22Rv1 (cell line): ENCODE data around the gene NUFIP1.
"Not testable (repeated sequence)": the region's sequence is repeated elsewhere in the genome, so short reads cannot be mapped to it uniquely, and the experiment has no call there.

Source experiments
- H3K27ac ChIP-seq: fragments of 450-650 bp; 2 replicates; pipeline ENCODE4 v1.5.1; 2017
- ZFX ChIP-seq: fragments of 450-650 bp; IDR thresholded peaks from 2 replicates; pipeline ENCODE4 v1.6.1; 2017; ENCODE audit warnings: antibody characterized with exemption, borderline replicate concordance
- TF ChIP-seq, protein P1 (sequence below): fragments of 450-650 bp; IDR thresholded peaks from 2 replicates; pipeline ENCODE4 v1.5.1; 2017; ENCODE audit warnings: mild to moderate bottlenecking

NUFIP1 gene

DNA sequence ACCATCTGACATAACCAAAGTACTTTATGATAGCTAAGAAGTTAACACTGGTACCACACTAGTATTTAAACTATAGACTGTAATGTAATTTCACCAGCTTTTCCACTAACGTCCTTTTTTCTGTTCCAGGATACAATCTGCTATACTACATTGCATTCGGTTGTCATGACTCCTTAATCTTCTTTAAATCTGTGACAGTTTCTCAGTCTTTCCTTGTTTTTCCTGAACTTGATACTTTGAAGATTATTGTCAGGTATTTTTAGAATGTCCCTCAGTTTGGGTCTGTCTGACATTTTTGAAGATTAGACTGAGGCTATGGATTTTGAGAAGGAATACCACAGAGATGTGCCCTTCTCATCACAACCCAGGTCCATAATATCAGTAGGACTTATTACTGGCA is 36.6 kb downstream of the NUFIP1 start:
- H3K27ac ChIP-seq = no peak overlapping the region
- no peak for TF ChIP-seq ZFX
- TF ChIP-seq, protein P1, sequence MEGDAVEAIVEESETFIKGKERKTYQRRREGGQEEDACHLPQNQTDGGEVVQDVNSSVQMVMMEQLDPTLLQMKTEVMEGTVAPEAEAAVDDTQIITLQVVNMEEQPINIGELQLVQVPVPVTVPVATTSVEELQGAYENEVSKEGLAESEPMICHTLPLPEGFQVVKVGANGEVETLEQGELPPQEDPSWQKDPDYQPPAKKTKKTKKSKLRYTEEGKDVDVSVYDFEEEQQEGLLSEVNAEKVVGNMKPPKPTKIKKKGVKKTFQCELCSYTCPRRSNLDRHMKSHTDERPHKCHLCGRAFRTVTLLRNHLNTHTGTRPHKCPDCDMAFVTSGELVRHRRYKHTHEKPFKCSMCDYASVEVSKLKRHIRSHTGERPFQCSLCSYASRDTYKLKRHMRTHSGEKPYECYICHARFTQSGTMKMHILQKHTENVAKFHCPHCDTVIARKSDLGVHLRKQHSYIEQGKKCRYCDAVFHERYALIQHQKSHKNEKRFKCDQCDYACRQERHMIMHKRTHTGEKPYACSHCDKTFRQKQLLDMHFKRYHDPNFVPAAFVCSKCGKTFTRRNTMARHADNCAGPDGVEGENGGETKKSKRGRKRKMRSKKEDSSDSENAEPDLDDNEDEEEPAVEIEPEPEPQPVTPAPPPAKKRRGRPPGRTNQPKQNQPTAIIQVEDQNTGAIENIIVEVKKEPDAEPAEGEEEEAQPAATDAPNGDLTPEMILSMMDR = no peak

DNA sequence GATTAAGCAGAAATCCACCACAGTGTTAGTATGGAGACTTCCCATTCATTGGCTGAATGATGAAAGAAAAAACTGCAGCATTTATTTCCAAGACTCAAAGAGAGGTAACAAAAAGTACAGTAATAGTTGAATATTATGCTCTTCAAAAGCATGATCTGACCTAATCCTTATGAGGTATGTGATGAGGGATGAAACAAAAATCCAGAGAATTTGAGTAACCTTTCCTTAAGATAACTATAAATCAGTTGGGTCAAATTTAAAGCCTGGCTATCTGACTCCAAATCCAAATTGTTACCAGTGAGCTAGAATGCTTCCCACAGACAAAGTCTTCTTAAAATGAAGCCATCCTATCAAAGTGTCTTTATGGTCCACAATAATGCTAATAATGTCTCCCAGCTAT is 38.1 kb downstream of the NUFIP1 start:
- TF ChIP-seq, protein P1 = no peak
- TF ChIP-seq ZFX = no peak
- H3K27ac ChIP-seq = peak overlapping the region; percentile 41

DNA sequence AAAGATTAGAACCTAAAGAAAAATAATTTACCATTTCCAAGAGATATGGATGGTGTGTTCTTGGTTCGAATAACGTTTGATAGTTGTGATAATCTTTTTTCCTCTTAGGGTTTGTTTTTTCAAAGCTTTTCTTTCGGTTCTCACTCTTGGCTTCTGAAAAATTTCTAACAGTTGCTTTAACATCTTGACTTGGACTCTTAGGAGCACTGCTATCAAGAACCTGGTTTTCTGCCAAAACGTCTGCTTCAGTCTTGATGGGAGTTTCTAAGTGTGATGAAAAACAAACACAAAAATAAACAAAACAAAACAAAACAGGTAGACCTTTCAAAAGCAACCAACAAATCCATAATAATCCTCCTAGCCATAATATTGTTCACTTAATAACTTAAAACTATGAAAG is 45.9 kb downstream of the NUFIP1 start:
- not testable (repeated sequence) for H3K27ac ChIP-seq

DNA sequence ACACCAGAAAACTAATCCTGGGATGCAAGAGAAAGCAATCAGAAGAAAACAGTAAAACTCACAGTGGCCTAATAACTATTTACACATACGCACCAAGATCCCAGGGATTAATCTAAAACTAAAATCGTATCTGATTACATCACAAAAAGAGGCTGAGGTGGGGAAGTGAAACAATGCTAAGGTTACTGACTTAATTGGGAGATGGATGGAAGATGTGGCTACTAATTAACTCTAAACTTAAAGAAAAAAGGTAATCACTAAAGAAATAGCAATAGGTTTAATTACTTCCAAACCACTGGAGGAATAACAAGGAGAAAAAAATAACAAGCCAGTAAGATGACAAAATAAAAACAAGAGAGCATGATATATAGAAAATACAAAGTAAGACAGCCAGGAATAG is 50.4 kb downstream of the NUFIP1 start:
- H3K27ac ChIP-seq = no peak overlapping the region
- TF ChIP-seq, protein P1 = no peak
- TF ChIP-seq ZFX = no peak

DNA sequence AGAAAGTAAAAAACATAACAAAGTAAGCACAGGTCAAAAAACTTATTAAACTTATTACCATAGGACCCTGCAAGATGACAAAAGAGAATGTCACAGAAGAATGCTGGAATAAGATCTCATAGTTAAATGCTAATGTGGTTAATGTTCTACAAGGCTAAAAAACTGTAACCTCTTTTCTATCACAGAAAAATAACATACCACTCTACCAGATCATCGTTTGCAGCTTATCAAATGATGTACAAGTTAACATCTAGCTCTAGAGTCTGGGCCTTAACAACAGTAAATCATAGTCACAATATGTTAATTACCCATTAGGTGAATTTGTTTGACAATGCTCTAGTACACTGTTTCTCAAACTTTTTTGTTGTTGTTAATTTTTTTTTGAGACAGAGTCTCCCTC is 53.0 kb downstream of the NUFIP1 start:
- TF ChIP-seq, protein P1 = no peak
- no peak for TF ChIP-seq ZFX

DNA sequence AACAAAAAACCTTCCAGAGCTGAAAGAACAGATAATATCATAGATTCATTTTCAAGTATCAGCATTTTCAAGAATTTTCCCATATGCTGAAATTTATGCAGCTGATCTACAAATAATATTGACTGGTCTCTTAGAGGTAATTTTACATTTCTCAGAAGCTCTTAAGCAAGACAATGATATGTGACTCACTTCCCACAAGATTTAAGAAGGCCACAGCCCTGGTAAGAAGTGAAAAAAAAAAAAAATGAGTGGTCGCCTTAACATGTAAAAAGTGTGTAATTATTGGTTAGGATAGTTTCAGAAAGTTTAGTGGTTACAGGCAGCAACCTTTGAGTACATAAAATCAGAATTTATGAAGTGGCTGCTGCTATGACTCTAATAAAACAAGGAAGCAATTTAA is 54.5 kb downstream of the NUFIP1 start:
- TF ChIP-seq ZFX = no peak
- TF ChIP-seq, protein P1 = no peak
- H3K27ac ChIP-seq = no peak overlapping the region

More for the DNA sequence above, 53.0 kb downstream of the NUFIP1 start:
- no peak overlapping the region for H3K27ac ChIP-seq

DNA sequence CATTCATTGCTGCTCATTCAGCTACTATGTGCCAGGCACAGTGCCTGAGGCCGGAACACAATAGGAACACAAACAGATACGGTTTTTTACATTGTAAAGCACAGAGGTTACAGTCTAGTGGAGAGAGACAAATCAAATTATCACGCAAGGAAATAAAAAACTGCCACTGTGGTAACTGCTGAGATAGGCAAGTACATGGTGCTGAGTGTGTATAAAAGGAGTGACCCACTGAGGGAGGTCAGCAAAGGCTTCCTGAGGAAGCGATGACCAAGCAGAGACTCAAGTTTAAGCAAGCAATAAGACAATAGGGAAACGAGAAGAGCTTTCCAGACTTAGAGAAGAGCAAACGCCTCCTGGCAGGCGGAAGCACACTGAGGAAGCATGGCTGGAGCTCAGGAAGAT is 56.4 kb downstream of the NUFIP1 start:
- TF ChIP-seq ZFX = no peak
- TF ChIP-seq, protein P1 = no peak
- H3K27ac ChIP-seq = no peak overlapping the region

DNA sequence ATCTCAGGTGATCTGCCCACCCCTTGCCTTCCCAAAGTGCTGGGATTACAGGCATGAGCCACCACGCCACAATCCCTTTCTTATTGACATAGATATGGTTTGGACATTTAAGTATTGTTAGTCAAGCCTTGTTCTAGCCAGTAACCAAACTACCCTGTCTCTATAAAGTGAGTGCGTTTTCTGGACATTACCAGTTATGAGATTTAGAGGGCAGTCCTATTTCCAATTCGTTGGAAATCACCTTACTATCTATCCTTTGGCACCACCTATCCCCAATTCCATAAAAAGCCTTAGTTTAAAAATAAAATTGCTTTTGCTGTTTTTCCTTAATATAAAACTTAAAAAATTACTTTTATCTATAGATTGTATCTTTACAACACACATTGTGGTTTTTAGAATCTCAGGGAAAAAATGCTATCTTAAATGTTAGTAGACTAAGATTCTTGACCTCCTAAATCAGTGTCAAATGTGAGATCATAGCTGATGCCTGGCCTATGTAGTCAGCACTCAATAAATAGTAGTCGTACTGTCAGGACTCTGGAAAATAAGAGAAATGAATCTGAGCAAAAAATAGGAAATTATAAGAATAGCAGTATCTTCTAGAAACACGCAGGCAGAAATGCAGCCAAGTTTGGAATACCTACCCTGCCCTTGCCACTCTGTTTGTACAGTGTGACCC is 57.0 kb downstream of the NUFIP1 start:
- TF ChIP-seq, protein P1 = no peak
- TF ChIP-seq ZFX = no peak
- H3K27ac ChIP-seq = no peak overlapping the region
